NB4 (cell line): ENCODE results near the gene ANXA3.

Experiments
- CTCF ChIP-seq: IDR thresholded peaks from one replicate; pipeline ENCODE4 v1.5.1; 2012; ENCODE audit warnings: low read depth, low read length
- MAX ChIP-seq: IDR thresholded peaks from 2 replicates; pipeline ENCODE4 v1.6.1; 2011; ENCODE audit warnings: low read depth, low read length
- POLR2A ChIP-seq: IDR thresholded peaks from 2 replicates; pipeline ENCODE4 v1.6.1; 2011; ENCODE audit warnings: mild to moderate bottlenecking; ENCODE audit not compliant: insufficient read length; ENCODE audit errors: extremely low read depth

GRCh38 chr4:78618436-78618835, 66.9 kb downstream of the ANXA3 start:
- TF ChIP-seq MAX: no peak
- TF ChIP-seq CTCF: no peak
- TF ChIP-seq POLR2A: no peak
